GM21619 (cell line): Measurements from ENCODE around the gene GATD1.

Experiments used
- ATAC-seq: cut with Tn5 transposase; IDR thresholded peaks from one replicate; pipeline ENCODE4 v1.9.1; 2021; ENCODE audit not compliant: unreplicated experiment

Gene GATD1

DNA sequence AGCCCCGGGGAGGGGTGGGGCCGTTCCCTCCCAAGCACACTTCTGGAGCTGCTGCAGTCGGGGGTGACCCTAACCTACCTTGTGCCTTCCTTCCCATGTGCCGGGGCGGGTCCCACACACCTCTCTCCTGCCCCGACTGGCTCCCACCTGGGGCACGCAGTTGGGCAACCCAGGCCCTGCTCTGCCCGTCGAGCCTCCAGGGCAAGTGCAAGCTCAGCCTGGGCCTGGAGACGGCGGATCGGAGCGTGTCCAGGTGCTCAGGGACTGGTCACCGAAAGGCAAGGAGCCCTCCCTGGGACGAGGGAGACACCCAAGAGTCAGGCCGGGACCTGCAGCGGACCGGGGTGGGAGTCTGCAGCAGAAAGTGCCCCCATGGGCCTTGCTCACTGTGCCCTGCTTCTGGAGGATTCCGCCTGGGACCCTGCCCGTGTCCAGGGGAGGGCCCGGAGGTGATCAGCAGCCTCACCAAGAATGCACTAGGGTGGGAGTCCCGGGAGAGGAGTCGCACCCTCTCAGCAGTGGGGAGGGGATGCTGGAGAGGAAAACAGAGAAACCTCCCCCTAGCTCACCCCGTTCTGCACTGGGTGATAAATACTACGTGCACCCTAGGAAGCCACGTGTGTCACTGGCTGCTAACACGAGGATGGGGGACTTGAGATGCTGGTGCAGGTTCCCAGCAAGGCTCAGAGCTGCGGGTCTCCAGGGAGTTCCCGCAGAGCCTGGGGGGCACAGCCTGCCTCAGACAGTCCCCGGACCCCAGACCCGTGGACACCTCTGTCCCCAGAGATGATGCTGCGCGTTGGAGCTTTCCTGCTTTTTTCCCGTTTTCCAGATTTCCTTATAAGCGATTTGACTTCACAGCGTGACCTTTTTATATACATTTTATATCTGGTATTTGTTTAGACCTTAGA, 5.2 kb upstream of the GATD1 start:
- ATAC-seq: no peak

- no peak for ATAC-seq
These were observed 2.8 kb upstream of the GATD1 start for GRCh38 chr11:779955-780532.

DNA sequence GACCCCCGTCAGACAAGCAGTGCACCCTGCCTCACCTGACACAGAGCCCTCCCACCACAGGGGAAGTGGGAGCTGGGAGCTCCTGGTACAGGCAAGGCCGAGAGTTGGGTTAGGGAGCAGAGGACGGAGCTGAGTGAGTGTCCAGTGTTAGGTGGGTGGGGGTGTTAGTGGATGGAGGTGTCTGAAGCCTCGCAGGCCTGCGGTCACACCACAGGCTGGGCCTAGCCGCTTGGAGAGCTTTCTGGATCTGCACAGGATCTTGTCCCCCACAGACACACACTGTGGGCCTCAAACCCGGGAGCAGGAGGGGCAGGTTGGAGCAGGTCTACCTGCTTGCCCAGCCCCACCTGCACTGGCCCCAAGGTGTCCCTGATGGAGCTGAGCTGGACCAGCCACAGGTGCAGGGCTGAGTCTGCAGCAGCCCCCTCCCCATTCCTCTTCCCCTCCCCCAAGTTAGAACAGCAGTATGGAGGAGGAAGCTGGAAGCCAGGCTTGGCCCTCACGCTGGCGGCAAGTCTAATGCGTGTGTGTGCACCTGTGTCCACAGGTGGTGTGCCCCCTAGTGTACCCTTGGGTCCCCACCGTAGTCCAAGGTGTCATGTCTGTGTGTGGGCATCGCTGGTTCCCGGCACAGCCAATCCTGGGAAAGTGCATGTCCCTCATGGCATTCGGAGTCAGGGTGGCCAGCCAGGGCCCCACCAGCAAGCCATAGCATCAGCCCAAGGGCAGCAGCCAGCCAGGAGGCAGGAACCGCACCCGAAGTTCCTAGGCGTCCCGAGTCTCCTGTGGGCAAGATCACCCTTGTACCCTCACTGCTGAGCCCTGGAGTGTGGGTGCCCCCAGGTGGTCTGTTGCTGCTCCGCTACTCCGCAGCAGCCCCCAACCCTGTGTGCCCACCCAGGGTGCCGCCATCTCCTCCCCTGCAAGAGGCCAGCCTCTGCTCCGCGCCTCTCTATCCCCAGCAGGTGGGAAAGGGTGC, 2.0 kb upstream of the GATD1 start:
- no peak for ATAC-seq

DNA sequence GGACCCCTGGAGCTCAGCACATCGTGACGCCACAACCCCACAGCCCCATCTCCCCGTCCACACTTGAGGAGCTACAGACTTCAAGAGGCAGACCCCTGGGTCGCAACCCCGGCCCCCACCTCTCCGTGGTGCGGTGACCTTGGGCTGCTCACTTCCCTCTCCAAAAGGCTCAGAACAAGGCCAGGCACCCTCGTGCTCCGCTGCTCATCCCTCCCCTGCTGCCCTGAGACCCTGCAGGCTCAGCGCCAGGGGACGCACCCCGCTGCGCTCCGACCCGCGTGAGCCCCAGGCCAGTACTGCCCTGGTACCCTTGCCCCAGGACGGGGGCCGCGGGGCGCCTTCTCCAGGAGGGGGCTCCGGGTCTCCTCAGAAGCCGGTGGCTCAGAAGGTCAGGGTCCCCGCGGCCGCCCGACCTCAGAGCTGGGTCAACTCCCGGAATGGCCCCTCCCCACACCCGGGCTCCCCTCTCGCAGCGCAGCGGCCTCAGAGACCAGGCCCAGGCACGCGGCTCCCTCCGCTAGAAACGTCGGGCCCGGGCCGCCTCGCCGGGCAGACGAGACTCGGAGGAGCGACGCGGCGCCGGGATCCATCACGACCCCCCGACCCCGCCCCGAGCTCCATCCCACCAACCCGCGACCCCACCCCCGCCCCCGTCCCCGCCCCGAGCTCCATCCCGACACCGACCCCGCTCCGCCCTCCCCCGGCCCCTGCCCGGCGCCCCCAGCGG, 563 bp downstream of the GATD1 start:
- peak; percentile 30 for ATAC-seq

DNA sequence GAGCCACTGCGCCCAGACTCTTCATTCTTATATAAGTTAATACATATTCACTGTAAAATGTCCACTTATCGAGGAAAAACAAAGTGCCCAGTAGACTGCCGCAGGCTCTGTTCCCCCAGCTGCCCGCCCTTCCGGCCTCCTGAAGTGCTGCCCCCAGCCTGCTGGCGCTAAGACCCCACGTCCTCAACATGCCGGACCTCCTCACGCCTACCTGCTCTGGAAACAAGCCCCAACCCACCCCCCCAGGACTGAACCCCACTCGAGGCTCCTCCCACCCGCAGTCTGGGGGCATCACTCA, 1.1 kb downstream of the GATD1 start:
- no peak for ATAC-seq

DNA sequence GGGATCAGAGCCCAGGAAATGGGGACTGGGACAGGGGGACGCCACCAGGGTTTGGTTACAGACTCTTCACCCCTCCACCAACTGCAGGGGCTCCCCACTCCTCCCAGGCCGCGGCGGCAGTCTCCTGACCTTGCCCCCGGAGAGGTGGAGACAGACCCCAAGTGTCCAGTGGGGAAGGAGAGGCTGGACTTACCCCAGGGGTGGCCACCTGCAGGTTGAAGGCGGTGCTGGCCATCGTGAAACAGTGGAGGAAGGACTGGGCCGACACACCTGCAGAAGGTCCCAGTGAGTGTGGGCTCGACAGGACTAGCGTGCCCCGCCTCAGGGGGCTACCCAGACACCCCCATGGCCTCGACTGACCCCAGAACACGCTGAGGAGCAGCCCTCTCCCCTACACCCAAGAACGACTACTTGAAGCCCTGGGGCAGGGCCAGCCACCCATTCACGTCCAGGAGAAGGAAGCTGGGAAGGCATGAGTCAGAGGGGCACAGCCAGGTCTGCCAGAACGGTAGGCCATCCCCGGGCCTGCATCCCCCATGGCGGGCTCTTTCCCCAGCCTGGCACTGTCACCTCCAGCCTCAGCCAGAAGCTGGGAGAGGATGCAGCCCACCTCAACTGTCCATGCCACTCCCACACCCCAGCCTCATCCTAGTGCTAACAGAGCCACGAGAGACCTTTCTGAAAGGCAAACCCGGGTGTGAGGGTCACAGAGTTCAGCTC, 2.3 kb downstream of the GATD1 start:
- ATAC-seq: no peak

- no peak for ATAC-seq
These were observed 3.5 kb downstream of the GATD1 start for GRCh38 chr11:773830-774229.

DNA sequence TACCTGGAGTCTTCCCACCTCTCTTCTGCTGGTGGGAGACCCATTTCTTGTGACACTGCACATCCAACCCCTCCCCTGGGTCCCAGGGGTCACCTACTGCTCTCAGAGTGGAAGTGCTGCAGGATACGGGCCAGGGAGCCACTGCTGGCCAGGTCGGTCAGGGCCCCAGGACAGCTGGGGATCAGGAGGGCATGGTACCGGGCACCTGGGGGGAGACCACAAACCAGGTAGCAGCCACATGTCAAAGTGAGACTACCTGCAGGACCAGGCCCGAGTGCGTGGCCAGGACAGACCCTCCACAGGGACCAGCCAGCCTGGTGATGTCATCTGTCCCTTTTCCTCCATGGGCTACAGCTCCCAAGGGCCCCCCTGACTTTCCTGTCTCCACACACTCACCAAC, 3.9 kb downstream of the GATD1 start:
- ATAC-seq: no peak

- ATAC-seq: no peak
These were observed 4.6 kb downstream of the GATD1 start for GRCh38 chr11:772429-773390.

DNA sequence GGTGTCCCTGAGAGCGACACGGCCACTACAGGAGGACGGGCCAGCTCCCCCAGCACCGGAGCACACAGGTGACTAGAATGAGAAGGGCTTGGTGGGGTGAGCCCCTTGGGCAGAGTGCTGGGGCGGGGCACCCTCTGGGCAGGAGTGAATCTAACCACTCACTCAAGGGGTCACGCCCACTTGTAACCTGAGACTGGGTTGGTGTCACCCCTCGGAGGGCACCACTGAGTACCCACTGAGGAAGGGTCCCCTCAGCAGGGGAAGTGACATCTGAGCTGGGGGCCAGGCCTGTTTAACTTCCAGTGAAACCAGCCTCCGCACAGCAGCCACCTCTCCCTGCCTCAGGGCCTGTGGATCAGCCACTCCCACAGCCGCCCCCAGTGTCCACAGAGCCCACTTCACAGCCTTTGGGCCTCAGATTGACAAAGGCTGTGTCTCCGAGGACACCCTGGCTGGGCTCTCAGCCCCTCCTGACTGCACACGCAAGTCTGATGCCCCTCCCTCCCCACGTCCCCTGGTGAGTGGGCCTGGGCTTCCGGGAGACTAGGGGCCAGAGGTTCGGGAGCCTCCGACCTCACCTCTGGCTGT, 5.6 kb downstream of the GATD1 start:
- no peak for ATAC-seq

DNA sequence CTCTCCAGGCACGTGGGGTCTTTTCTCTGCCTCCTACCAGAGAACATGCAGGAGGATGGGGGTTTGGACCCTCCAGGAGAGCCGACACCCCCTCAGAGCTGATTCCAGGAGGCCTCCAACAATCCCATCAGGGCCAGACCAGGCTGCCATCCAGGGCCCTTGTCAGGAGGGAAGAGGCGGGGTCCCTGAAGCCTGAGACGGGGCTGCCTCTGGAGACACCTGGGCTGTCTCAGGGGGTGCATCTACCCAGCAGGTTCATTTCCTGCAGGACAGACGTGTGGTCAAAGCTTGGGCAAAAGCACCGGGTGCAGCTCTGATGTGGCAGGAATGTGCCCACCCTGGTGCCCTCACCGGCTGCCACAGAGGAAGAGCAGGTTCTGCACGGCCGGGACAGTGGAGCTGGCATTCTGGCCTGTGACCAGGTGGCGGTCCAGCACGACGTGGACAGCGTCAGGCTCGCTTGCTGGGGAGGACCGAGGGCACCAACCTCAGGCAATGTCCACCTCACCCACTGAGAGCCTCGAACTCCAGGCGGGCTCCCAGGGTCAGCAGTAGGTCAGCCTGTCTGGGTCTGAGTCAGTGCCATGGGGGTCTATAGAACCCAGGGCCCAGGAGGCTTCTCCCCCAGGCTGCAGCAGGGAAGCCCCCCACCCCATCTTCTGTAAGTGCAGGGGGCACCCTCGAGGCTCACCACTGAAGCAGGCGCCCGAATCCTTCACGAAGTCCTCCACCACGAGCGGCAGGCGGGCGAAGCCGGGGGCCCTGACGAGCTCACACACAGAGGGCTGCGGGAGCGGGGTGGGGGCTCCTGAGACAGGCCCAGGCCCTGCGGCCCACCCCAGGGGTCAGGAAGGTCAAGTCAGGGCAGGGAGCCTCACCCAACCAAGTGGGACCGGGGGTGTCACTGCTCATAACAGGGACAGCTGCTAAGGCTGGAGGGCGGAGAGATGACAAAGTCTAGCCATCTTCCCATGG, 6.4 kb downstream of the GATD1 start:
- no peak for ATAC-seq

- no peak for ATAC-seq
These were observed 7.2 kb downstream of the GATD1 start for GRCh38 chr11:769887-770641.

DNA sequence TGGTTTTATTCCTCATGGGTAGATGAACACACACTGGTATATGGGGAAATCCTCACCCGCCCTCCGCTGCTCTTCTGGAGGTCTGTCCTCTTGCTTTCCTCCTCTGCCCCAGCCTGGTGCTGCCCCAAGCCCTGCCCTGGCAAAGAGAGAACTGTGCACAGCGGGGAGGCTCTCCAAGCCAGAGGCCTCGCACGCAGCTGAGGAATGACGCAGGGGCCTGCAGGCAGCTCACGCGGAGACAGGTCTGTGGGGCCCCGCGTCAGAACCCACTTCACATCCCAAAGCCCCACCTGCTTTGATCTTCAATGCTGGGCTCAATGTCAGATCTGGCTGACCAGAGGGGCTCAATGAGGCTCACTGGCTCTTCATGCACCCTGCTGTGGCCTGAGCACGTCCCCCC, 10.0 kb downstream of the GATD1 start:
- no peak for ATAC-seq

GRCh38 chr11:766936-767210, 10.4 kb downstream of the GATD1 start:
- ATAC-seq: no peak

- no peak for ATAC-seq
These were observed 11.0 kb downstream of the GATD1 start for GRCh38 chr11:766106-766935.

DNA sequence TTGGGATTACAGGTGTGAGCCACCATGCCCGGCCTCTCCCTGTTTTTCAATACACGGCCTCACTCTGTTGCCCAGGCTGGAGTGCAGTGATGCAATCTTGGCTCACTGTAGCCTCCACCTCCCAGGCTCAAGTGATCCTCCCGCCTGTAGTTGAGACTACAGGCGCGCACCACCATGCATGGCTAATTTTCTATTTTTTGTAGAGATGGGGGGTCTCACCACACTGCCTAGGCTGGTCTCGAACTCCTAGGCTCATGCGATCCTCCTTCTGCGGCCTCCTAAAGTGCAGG, 11.5 kb downstream of the GATD1 start:
- ATAC-seq: no peak
